GM19452 (cell line): ENCODE data around the gene LTBP4.
A peak's percentile ranks its signal among the peaks of the same experiment; 100 is the strongest.

Source experiments
- ATAC-seq: cut with Tn5 transposase; IDR thresholded peaks from one replicate; pipeline ENCODE4 v1.9.1; 2021; ENCODE audit not compliant: unreplicated experiment

The LTBP4 gene

DNA sequence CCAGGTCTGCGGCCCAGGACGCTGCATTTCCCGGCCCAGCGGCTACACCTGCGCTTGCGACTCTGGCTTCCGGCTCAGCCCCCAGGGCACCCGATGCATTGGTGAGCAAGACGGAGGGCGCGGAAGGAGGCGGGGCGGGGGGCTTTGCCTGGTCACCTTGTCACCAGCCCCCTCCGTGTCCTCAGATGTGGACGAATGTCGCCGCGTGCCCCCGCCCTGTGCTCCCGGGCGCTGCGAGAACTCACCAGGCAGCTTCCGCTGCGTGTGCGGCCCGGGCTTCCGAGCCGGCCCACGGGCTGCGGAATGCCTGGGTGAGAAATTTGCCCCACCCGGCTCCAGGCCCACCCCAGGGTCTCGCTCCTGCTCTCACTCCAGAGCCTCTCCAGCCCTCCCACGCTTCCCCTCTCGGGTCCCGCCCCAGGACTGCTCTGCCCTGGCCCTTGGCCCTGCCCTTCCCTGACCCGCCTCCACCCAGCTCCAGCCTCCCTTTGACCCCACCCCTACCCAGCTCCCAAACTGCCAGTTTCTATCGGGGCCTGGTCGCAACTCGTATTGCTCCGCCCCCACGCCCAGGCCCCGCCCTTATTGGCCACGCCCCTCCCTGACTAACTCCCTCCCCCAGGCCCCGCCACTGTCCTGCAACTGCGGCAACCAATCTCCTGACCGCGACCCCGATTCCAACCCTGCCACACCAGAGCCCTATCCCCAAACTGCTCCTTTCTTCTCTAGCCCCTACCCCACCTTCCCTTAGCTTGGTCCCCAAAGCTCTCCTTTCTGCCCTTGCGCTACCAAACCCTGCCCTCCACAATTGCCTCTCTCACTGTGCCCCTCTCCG lies 8.6 kb downstream of the LTBP4 start:
- ATAC-seq = peak; percentile 52

DNA sequence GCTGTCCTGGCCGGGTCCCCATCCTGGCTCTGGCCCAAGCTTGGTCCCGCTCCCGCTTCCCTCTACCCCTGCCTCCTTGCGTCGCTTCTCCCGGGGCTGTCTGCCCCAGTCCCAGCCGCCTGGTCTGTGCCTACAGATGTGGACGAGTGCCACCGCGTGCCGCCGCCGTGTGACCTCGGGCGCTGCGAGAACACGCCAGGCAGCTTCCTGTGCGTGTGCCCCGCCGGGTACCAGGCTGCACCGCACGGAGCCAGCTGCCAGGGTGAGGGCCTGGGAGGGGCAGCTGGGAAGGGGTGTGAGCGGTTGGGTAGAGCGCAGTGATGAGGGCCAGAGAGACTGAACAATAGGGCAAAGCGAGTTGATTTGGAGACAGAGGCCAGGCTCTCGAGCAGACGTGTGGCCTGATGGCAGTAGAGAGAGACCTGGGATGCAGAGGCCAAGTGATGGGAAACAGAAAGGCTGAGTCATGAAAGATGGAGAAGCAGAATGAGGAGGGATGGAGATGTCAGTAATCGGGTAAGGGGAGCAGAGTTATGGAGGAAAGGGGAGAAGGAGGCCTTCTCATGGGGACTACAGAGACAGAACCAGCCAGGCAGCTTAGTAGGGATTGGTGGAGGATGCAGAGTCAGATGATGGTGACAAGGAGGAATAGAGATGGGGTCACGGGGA lies 9.4 kb downstream of the LTBP4 start:
- ATAC-seq = no peak

DNA sequence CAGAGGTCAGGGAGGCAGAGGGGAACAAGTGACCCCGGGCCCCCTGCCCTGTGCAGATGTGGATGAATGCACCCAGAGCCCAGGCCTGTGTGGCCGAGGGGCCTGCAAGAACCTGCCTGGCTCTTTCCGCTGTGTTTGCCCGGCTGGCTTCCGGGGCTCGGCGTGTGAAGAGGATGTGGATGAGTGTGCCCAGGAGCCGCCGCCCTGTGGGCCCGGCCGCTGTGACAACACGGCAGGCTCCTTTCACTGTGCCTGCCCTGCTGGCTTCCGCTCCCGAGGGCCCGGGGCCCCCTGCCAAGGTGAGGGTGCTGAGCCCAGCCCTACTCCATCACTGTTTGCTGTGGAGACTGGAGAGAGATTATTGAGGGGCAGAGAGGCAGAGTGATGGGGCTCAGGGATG lies 9.9 kb downstream of the LTBP4 start:
- no peak for ATAC-seq

DNA sequence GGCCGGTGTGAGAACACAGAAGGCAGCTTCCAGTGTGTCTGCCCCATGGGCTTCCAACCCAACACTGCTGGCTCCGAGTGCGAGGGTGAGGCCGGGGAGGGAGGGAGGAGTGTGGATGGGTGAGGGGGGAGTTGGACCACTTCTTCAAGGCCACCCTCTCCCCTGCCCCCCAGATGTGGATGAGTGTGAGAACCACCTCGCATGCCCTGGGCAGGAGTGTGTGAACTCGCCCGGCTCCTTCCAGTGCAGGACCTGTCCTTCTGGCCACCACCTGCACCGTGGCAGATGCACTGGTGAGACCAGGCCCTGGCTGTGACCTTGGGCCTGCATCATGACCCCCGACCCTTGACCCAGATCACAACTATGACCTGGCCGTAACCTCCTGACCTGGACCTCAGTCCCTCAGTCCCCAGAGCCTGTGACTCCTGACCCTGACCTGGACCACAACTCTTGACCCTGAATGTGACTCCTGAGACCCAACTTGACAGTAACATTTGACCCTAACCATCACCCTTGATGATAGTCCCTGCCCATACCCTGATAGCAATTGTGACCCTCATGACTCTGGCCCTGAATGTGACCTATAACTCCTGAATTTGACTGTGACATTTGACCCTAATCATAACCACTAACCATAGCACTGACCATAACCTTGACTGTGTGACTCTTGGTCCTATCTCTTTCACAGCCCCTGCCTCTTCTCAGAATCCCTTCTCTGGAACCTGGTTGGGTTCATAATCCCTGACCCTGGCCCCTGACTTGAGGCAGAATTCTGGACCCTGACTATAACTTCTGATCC lies 10.9 kb downstream of the LTBP4 start:
- no peak for ATAC-seq

DNA sequence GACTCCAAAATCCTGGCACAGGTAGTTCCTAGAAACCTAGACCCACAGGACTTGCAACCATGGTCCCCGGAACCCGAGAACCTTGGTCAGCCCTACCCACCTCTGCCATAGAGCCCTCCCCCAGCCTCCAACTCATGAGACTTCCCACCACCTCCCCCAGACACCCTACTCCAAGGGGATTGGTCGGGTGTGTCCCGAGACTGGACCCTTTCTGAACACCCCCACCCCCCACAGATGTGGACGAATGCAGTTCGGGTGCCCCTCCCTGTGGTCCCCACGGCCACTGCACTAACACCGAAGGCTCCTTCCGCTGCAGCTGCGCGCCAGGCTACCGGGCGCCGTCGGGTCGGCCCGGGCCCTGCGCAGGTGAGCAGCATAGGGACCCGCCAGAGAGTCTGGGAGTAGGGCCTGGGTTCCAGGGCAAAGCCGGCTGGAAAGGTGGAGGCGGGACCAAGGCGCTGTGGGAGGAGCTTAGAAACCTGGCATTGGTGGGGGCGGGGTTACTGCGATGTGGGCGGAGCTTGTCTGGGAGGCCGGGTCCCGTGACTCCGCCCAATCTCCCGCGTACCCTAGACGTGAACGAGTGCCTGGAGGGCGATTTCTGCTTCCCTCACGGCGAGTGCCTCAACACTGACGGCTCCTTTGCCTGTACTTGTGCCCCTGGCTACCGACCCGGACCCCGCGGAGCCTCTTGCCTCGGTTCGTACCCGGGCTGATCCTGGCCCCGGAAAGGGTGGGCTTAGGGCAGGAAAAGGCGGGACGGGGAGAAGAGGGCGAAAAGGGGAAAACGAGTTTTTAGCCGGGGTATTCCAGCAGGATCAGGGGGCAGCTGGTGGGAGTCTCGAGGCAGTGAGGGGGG lies 11.9 kb downstream of the LTBP4 start:
- ATAC-seq = no peak

DNA sequence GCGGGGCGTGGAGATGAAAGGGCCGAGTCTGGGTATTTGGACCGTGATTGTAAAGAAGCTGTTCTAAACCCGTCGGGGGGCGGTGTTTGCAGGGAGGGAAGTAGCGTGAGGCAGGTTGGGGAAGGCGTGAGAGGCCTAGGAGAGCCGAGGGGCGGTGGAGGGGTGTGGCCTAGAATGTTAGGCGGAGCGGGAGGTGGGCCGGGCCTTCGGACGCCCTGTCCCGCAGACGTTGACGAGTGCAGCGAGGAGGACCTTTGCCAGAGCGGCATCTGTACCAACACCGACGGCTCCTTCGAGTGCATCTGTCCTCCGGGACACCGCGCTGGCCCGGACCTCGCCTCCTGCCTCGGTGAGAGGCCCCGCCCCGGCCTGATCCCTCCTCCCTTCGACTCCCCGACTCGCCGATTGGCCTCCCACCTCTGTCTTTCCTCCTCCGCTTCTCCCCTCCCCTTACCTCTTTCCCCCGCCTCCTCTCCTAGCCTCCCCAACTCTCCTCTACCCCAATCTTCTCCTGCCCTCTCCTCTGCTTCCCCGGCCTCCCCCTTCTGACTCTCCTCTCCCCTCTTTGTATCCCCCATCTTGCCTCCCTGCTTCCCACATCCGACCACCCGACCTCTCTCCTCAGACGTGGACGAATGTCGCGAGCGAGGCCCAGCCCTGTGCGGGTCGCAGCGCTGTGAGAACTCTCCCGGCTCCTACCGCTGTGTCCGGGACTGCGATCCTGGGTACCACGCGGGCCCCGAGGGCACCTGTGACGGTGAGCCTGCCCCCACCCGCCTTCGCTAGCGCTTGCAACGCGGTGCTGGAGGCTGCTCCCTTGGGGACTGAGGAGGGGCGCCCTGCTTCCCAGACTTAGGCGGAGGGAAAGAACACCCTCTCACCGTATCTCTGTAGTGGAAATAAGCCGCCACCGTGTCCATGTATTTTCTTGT lies 12.8 kb downstream of the LTBP4 start:
- peak; percentile 46 for ATAC-seq

DNA sequence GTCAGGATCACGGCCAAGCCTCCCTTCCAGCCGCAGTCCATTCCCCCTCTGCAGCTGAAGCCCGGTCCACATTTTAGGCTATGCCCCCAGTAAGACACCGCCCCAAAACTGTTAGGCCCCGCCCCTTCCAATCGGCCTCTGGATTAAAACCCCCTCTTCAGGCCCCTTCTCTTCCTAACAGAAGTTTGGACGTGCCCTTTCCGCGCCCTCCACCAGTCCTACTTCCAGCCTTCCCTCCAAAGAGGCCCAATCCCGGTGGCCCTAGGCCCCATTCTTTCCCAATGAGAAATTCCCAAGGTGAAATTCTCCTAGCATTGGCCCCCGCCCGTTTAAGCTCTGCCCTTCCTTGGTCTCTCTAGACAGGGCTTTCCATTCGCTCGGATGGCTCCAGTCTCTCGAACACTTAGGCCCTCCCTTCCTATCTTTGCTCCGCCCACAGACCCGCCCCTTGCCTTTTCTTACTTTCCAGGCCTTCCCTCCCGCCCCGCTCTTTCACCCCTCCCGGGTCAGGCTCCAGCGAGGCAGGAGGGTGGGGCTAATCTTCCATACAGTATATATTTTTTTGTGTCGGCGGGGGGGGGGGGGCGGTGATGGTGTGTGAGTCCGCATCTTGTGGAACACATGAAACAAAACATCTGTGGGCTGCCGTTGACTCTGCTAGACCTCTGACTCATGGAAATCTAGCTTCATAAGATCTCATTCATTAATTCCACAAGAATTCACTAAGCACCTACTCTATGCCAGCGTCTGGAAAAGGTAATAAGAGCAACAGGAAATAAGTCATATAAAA lies 13.6 kb downstream of the LTBP4 start:
- ATAC-seq = no peak

DNA sequence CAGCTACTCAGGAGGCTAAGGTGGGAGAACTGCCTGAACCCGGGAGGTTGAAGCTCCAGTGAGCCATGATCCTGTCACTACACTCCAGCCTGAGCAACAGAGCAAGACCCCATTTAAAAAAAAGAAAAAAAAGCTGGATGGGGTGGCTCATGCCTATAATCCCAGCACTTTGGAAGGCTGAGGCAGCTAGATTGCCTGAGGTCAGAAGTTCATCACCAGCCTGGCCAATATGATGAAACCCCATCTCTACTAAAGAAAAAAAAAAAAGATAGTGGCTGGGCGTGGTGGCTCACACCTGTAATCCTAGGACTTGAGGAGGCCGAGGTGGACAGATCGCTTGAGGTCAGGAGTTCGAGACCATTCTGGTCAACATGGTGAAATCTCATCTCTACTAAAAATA lies 15.0 kb downstream of the LTBP4 start:
- ATAC-seq = no peak

DNA sequence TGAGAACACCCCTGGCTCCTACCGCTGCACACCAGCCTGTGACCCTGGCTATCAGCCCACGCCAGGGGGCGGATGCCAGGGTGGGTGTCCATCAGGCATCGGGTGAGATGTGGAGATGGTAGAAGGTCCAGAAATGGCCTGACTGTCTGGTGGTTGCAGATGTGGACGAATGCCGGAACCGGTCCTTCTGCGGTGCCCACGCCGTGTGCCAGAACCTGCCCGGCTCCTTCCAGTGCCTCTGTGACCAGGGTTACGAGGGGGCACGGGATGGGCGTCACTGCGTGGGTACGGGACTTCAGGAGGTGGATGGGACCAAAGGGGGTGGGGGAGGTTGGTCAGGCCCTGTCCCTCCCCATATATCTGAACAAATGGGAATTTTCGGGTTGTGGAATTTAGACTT lies 15.8 kb downstream of the LTBP4 start:
- no peak for ATAC-seq

DNA sequence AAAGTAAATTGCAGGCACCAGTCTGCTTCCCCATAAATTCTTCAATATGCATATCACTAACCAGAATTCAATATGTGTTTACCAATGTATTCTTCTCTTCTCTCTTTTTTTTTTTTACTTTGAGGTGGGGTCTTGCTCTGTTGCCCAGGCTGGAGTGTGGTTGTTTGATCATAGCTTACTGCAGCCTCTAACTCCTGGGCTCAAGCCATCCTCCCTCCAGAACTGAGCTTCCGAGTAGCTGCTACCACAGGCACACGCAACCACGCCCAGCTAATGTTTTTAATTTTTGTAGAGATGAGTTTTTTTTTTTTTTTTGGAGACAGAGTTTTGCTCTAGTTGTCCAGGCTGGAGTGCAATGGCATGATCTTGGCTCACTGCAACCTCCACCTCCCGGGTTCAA lies 16.8 kb downstream of the LTBP4 start:
- ATAC-seq = no peak

DNA sequence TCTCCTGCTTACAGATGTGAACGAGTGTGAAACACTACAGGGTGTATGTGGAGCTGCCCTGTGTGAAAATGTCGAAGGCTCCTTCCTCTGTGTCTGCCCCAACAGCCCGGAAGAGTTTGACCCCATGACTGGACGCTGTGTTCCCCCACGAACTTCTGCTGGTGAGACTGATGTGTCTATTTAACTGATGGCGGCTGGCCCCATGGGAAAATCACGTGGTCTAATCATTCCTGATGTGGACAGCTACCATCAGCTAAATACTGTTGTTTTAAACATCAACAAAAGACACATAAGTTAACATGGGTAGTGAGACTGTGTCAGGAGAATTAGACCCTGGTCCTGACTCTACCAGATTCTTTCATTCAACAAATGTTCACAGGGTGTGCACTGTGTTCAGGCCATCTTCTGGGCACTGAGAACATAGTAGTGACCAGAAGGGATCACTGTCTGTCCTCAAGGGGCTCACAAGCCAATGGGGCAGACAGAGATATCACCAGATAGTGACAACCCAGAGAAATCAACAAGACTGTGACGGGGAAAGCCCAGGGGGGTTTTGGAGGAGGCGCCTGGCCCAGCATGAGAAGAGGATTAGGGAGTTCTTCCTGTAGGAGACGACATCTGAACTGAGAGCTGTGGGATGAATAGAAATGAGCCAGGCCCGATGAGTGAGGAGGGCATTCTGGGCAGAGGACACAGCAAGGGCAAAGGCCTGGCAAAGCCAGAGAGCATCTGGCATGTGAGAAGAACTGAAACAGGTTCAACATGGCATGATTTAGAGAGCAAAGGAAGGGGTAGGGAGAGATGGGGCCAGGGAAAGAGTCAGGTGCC lies 18.4 kb downstream of the LTBP4 start:
- ATAC-seq = no peak

DNA sequence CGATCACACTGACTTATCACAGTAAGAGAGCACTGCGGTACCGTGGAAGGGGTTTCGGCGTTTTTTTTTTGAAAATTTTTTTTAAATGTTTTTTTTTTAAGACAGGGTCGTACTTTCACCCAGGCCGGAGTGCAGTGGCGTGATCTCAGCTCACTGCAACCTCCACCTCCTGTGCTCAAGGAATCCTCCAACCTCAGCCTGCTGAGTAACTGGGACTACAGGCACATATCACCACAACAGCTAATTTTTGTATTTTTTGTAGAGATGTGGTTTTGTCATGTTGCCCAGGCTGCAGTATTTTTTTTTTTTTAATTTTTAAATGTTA lies 19.0 kb downstream of the LTBP4 start:
- no peak for ATAC-seq

DNA sequence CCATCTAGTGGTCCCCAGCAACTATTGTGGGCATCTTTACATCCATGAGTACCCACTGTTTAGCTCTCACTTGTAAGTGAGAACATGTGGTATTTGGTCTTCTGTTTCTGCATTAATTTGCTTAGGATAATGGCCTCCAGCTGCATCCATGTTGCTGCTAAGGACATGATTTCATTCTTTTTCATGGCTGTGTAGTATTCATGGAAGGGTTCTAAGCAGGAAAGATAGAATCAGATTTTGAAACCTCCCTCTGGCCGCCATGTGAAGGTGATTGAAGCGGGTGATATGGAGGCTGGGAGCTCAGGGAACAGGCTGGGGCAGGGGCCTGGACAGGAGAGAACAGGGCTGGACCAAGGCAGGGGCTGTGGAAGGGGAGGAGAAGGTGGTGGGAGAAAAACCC lies 20.1 kb downstream of the LTBP4 start:
- no peak for ATAC-seq

DNA sequence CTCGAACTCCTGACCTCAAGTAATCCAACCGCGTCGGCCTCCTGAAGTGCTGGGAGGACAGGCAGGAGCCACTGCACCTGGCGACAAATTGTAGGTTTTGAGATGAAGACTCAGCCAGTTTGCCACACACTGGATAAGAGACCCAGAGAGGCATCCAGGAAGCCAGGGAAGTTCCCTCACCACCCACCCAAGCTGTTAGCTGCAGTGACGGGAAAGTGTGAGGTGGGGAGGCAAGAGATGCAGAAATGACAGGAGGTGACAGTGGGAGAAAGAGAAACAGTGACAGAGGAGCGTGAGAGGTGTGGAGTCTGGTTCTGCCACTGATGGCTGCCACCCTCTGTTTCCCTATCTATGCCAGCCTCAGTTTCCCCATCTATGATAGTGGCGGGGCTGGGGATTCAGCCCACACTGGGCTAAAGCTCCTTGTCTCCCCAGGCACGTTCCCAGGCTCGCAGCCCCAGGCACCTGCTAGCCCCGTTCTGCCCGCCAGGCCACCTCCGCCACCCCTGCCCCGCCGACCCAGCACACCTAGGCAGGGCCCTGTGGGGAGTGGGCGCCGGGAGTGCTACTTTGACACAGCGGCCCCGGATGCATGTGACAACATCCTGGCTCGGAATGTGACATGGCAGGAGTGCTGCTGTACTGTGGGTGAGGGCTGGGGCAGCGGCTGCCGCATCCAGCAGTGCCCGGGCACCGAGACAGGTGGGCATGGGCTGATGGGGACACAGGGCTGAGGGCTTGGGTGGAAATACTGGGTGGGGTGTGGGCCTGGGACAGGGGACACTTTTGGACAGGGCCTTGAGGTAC lies 21.0 kb downstream of the LTBP4 start:
- ATAC-seq = no peak

DNA sequence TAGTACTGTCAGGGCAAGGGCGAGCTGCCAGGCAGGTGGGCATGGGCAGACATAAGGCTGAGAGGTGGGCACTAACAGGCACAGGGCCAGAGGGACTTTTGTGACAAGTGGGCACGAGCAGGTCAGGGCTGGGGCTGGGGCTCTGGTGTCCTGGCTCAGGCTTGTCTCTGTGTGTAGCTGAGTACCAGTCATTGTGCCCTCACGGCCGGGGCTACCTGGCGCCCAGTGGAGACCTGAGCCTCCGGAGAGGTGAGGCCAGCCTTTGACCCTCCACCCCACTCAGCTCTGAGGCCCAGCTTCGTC lies 21.6 kb downstream of the LTBP4 start:
- no peak for ATAC-seq

DNA sequence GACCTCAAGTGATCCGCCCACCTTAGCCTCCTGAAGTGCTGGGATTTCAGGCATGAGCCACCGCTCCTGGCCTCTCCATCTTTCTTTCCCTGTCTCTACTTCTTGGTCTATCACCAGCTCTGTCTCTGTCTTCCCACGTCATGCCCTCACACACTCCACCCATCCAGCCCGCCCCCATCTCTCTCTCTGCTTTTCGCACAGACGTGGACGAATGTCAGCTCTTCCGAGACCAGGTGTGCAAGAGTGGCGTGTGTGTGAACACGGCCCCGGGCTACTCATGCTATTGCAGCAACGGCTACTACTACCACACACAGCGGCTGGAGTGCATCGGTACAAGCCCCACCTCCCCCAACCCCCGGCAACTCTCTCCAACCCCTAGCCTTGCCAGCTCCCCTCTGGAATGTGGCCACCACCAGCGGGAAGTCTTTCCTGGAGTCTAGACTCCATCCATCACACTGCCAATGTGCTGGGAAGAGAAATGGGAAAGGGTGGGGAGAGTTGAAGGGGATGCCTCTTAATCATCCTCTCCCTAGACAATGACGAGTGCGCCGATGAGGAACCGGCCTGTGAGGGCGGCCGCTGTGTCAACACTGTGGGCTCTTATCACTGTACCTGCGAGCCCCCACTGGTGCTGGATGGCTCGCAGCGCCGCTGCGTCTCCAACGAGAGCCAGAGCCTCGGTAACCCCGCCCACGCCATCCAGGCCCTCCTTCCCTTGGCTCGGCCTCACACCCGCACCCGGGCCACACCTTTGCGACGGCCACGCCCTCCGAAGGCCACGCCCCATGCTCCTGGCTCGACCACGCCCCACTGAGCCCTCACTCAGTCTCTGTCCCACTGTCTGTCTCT lies 22.5 kb downstream of the LTBP4 start:
- no peak for ATAC-seq
